GM12875 (cell line): ENCODE data around the gene LRP1B.
"Not testable (repeated sequence)": the region's sequence is repeated elsewhere in the genome, so short reads cannot be mapped to it uniquely, and the experiment has no call there.

ENCODE experiments used
- H3K4me3 ChIP-seq: one replicate; pipeline ENCODE4 v1.5.1; 2011; ENCODE audit warnings: low read depth, low read length, control low read depth
- CTCF ChIP-seq: IDR thresholded peaks from 2 replicates; pipeline ENCODE4 v1.5.1; 2011; ENCODE audit warnings: low read depth, mild to moderate bottlenecking, control low read depth, inconsistent platforms, low read length, moderate library complexity, borderline replicate concordance; ENCODE audit not compliant: insufficient read depth

Gene LRP1B

GRCh38 chr2:140567734-140568133 lies 1563.1 kb downstream of the LRP1B start:
- TF ChIP-seq CTCF: no peak

GRCh38 chr2:140565756-140566155 lies 1565.1 kb downstream of the LRP1B start:
- TF ChIP-seq CTCF: no peak
- H3K4me3 ChIP-seq: no peak overlapping the region

More at GRCh38 chr2:140567734-140568133, 1563.1 kb downstream of the LRP1B start:
- no peak overlapping the region for H3K4me3 ChIP-seq

- no peak overlapping the region for H3K4me3 ChIP-seq
- TF ChIP-seq CTCF: no peak
Measured at GRCh38 chr2:140555701-140556100, 1575.1 kb downstream of the LRP1B start.

- TF ChIP-seq CTCF: no peak
- H3K4me3 ChIP-seq: no peak overlapping the region
Measured at GRCh38 chr2:140552634-140553033, 1578.2 kb downstream of the LRP1B start.

- TF ChIP-seq CTCF: no peak
- no peak overlapping the region for H3K4me3 ChIP-seq
Measured at GRCh38 chr2:140551287-140551686, 1579.5 kb downstream of the LRP1B start.

- no peak overlapping the region for H3K4me3 ChIP-seq
- TF ChIP-seq CTCF: no peak
Measured at GRCh38 chr2:140550821-140551220, 1580.0 kb downstream of the LRP1B start.

GRCh38 chr2:140544769-140545168 lies 1586.0 kb downstream of the LRP1B start:
- H3K4me3 ChIP-seq: not testable (repeated sequence)

GRCh38 chr2:140542627-140543026 lies 1588.2 kb downstream of the LRP1B start:
- TF ChIP-seq CTCF: no peak
- H3K4me3 ChIP-seq: no peak overlapping the region
